22Rv1 (cell line): ENCODE results near the gene SNED1.

ENCODE experiments used
- ZFX ChIP-seq: fragments of 450-650 bp; IDR thresholded peaks from 2 replicates; pipeline ENCODE4 v1.6.1; 2017; ENCODE audit warnings: antibody characterized with exemption, borderline replicate concordance
- TF ChIP-seq, protein P1 (sequence below): fragments of 450-650 bp; IDR thresholded peaks from 2 replicates; pipeline ENCODE4 v1.5.1; 2017; ENCODE audit warnings: mild to moderate bottlenecking

DNA sequence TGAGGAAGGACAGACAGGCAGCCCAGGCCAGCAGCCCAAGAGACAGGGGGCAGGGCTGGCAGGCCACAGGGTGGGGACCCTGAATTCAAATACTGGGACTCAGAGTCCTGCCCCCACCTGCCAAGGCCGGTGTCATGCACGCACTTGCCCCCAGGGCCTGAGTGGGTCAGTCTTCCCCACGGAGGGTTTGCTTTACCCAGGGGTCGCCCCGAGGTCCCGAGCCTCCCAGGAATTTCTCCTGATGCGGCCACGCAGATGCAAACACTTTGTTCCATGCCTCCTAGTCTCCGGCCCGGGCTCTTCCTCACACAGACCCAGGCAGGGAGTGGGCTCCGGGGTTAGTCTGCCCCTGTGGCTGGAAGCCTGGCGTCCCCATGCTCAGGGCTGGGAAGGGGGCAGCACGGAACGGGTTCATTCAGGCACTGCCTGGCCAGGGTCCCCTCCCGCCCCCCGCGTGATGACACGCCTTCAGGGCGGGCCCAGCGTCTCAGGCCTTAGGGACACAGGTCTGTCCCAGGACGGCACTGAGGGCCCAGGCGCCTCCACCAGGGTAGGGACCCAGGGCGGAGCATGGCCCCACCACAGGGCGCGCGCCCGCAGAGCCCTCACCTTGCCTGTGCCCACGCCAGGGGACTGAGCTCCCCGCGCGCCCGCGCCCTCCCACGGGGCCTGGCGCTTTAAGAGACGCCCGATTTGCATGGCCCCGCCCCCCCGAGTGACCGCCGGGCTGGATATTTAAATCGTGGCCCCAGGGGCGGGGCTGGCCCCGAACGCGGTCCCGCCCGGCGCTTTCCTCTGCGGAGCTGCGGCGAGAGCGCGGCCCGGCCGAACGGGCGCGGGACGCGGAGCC is at the start of gene SNED1:
- TF ChIP-seq, protein P1, sequence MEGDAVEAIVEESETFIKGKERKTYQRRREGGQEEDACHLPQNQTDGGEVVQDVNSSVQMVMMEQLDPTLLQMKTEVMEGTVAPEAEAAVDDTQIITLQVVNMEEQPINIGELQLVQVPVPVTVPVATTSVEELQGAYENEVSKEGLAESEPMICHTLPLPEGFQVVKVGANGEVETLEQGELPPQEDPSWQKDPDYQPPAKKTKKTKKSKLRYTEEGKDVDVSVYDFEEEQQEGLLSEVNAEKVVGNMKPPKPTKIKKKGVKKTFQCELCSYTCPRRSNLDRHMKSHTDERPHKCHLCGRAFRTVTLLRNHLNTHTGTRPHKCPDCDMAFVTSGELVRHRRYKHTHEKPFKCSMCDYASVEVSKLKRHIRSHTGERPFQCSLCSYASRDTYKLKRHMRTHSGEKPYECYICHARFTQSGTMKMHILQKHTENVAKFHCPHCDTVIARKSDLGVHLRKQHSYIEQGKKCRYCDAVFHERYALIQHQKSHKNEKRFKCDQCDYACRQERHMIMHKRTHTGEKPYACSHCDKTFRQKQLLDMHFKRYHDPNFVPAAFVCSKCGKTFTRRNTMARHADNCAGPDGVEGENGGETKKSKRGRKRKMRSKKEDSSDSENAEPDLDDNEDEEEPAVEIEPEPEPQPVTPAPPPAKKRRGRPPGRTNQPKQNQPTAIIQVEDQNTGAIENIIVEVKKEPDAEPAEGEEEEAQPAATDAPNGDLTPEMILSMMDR, result no peak
- TF ChIP-seq ZFX, result no peak
